Measurements from ENCODE around the gene TPGS1. TPM values are rescaled to one million over a fixed set of nuclear protein-coding genes. Genes with fewer than 3 reads are reported as not detected.

Gene TPGS1
- total and polyA plus RNA-seq, 2 of the 8 experiments (the other 6 are each of a cell fraction or from before 2014, with no cell fraction given): 9.1 to 10.6 TPM

GRCh38 chr19:538641-539428 is 31.5 kb downstream of the TPGS1 start:
- FAIRE-seq (no peak), DNase-seq (ENCODE audit: low read depth in 1 of 2, low spot score in 2 of 2) (no peak)
- no peak overlapping the region for H2BK12ac ChIP-seq (ENCODE audit: low read depth, low read length)
- no peak overlapping the region for H2AK5ac ChIP-seq (ENCODE audit: low read depth, low read length)
- no peak overlapping the region for H3K27ac ChIP-seq (ENCODE audit: low read depth, low read length)
- H4K8ac ChIP-seq (ENCODE audit: extremely low read depth, insufficient read depth, low read length): no peak overlapping the region
- H3K23ac ChIP-seq (ENCODE audit: insufficient read length): no peak overlapping the region
- H3K18ac ChIP-seq (ENCODE audit: extremely low read depth, low read length): no peak overlapping the region
- peaks cover 0 to under 1% (median 0%) of the 10 kb centered on the region in 4 experiments; a peak in 1 of 7 replicates for H3K4me1 ChIP-seq (replicated peaks in 1 of 4; ENCODE audit: control insufficient read depth in 3 of 4, insufficient read depth in 4 of 4, low read length in 3 of 4)
- POLR2A ChIA-PET (ENCODE audit: partially characterized antibody): interaction anchor here (0.6 to 2.0 kb wide), 4 partner anchors 9 to 274 kb away, joined by 3 to 6 read pairs (median 3); no protein-coding TSS in a partner anchor
- no peak overlapping the region for H3K4ac ChIP-seq (replicated peaks; ENCODE audit: insufficient read length, low read depth, low read length)
- H2AFZ ChIP-seq (ENCODE audit: low read length): no peak overlapping the region
- peaks cover 0 to 19% of the 10 kb centered on the region in 2 experiments; a peak in 2 of 4 replicates for H3K79me2 ChIP-seq (ENCODE audit: control insufficient read depth in 1 of 2, insufficient read depth in 2 of 2, low read length in 2 of 2)
- H4K91ac ChIP-seq (replicated peaks; ENCODE audit: insufficient read length, low read length): no peak overlapping the region
- no peak overlapping the region for H2BK120ac ChIP-seq (replicated peaks; ENCODE audit: low read depth, low read length)
- no peak overlapping the region for H4K5ac ChIP-seq (ENCODE audit: insufficient read length, low read depth, low read length)
- H3K9ac ChIP-seq (replicated peaks in 1 of 4; ENCODE audit: extremely low read depth in 1 of 4, low read depth in 3 of 4, low read length in 3 of 4): no peak overlapping the region
- no peak overlapping the region for H3K56ac ChIP-seq (replicated peaks; ENCODE audit: insufficient read length, low read depth, low read length)
- WGBS, 2 experiments (ENCODE audit: extremely low coverage in 1 of 2, insufficient coverage in 1 of 2, insufficient read length in 1 of 2, insufficient replicate concordance in 2 of 2, low coverage in 1 of 2, low lambda C conversion rate in 2 of 2, missing lambda C conversion rate in 1 of 2): 93% methylated on average over 26 of the region's 40 CpGs; no CpG with 5 or more reads in 1 of the 2 experiments
- H2BK15ac ChIP-seq (ENCODE audit: low read length): no peak overlapping the region
- peaks cover 24% of the 10 kb centered on the region for H3K79me1 ChIP-seq (ENCODE audit: low read depth, low read length)
- no peak overlapping the region for H3K4me3 ChIP-seq (ENCODE audit: extremely low read depth in 1 of 4, insufficient read depth in 2 of 4, low read depth in 3 of 4, low read length in 4 of 4)
- no peaks in the 10 kb centered on the region for H3K9me3 ChIP-seq (ENCODE audit: insufficient read depth in 2 of 2, low read depth in 1 of 2, low read length in 1 of 2)
- H2BK5ac ChIP-seq (ENCODE audit: low read depth, low read length): no peak overlapping the region
- no peaks in the 10 kb centered on the region for H3K23me2 ChIP-seq (ENCODE audit: low read depth, low read length)
- no peak for TF ChIP-seq BACH1 (IDR thresholded peaks at IDR 0.05; ENCODE audit: low read length)
- TF ChIP-seq CHD1 (IDR thresholded peaks at IDR 0.05; ENCODE audit: low read depth, low read length): no peak
- no peak for TF ChIP-seq POU5F1 (IDR thresholded peaks at IDR 0.05; ENCODE audit: low read depth, low read length)
- TF ChIP-seq TCF12 (IDR thresholded peaks at IDR 0.05; ENCODE audit: low read depth, low read length): no peak
- TF ChIP-seq ZNF274 (IDR thresholded peaks at IDR 0.05; ENCODE audit: borderline replicate concordance, extremely low read depth, low read length): no peak
- no peak for TF ChIP-seq TAF7 (optimal IDR thresholded peaks at IDR 0.05; ENCODE audit: borderline replicate concordance, low read depth, low read length)
- TF ChIP-seq SIRT6 (IDR thresholded peaks at IDR 0.05; ENCODE audit: low read length): no peak
- no peak for TF ChIP-seq KDM1A (IDR thresholded peaks at IDR 0.05; ENCODE audit: borderline replicate concordance, low read length)
- TF ChIP-seq NRF1 (IDR thresholded peaks at IDR 0.05; ENCODE audit: low read depth, low read length): no peak
- no peak for TF ChIP-seq SP2 (IDR thresholded peaks at IDR 0.05; ENCODE audit: low read length)
- no peak for TF ChIP-seq SAP30 (IDR thresholded peaks at IDR 0.05; ENCODE audit: insufficient read depth, insufficient replicate concordance, low read length)
- H2BK20ac ChIP-seq (ENCODE audit: low read length): no peak overlapping the region
- H4K20me1 ChIP-seq (replicated peaks in 1 of 2; ENCODE audit: control insufficient read depth in 1 of 2, insufficient read depth in 2 of 2, low read length in 2 of 2): peaks cover 12 to 32% of the 10 kb centered on the region in 2 experiments
- H3K4me2 ChIP-seq (ENCODE audit: insufficient read depth in 1 of 2, low read depth in 2 of 2, low read length in 2 of 2): no peak overlapping the region
- CTCF ChIA-PET (ENCODE audit: partially characterized antibody): no interaction called here
- H3K14ac ChIP-seq (ENCODE audit: insufficient read length): no peak overlapping the region
- no peaks in the 10 kb centered on the region for H3K27me3 ChIP-seq (replicated peaks in 1 of 4; ENCODE audit: control insufficient read depth in 3 of 4, extremely low read depth in 1 of 4, insufficient read depth in 3 of 4, low read length in 3 of 4)
- H3K36me3 ChIP-seq (ENCODE audit: control insufficient read depth in 2 of 4, insufficient read depth in 4 of 4, low read length in 3 of 4): peaks cover 8 to 49% (median 25%) of the 10 kb centered on the region in 4 experiments; a peak in 6 of 8 replicates
